HG02852 (cell line): ENCODE results near the gene FBLN1.
"Not testable (repeated sequence)": the region's sequence is repeated elsewhere in the genome, so short reads cannot be mapped to it uniquely, and the experiment has no call there.

Experiments used
- ATAC-seq: cut with Tn5 transposase; IDR thresholded peaks from one replicate; pipeline ENCODE4 v1.9.1; 2021; ENCODE audit warnings: mild to moderate bottlenecking, moderate library complexity; ENCODE audit not compliant: unreplicated experiment

Gene FBLN1

GRCh38 chr22:45502215-45503049, at the start of gene FBLN1:
FBLN1 (plus strand) TSS chr22:45502883; CDS start chr22:45502986, 103 bp downstream.
- no peak for ATAC-seq

- no peak for ATAC-seq
Observed at GRCh38 chr22:45453764-45454163, 48.9 kb upstream of the FBLN1 start.

- no peak for ATAC-seq
Observed at GRCh38 chr22:45454275-45454674, 48.4 kb upstream of the FBLN1 start.

GRCh38 chr22:45455212-45455611, 47.5 kb upstream of the FBLN1 start:
- ATAC-seq: no peak

- no peak for ATAC-seq
Observed at GRCh38 chr22:45455621-45456020, 47.1 kb upstream of the FBLN1 start.

GRCh38 chr22:45456811-45457210, 45.9 kb upstream of the FBLN1 start:
- ATAC-seq: no peak

GRCh38 chr22:45458532-45458931, 44.2 kb upstream of the FBLN1 start:
- no peak for ATAC-seq

GRCh38 chr22:45459235-45459634, 43.4 kb upstream of the FBLN1 start:
- ATAC-seq: no peak

- ATAC-seq: no peak
Observed at GRCh38 chr22:45460288-45461109, 42.2 kb upstream of the FBLN1 start.

- ATAC-seq: no peak
Observed at GRCh38 chr22:45462034-45462655, 40.5 kb upstream of the FBLN1 start.

GRCh38 chr22:45463691-45464090, 39.0 kb upstream of the FBLN1 start:
- ATAC-seq: not testable (repeated sequence)

GRCh38 chr22:45465633-45466032, 37.0 kb upstream of the FBLN1 start:
- no peak for ATAC-seq

GRCh38 chr22:45468872-45469271, 33.8 kb upstream of the FBLN1 start:
- ATAC-seq: no peak

- ATAC-seq: no peak
Observed at GRCh38 chr22:45469281-45470073, 33.2 kb upstream of the FBLN1 start.

- no peak for ATAC-seq
Observed at GRCh38 chr22:45470871-45471270, 31.8 kb upstream of the FBLN1 start.

- ATAC-seq: no peak
Observed at GRCh38 chr22:45472426-45472825, 30.3 kb upstream of the FBLN1 start.

- no peak for ATAC-seq
Observed at GRCh38 chr22:45473626-45474237, 29.0 kb upstream of the FBLN1 start.

GRCh38 chr22:45475063-45475747, 27.5 kb upstream of the FBLN1 start:
- no peak for ATAC-seq

GRCh38 chr22:45475851-45476514, 26.7 kb upstream of the FBLN1 start:
- no peak for ATAC-seq
